NB4 (cell line): Measurements from ENCODE around the gene KRTAP19-2.

ENCODE experiments used
- MYC ChIP-seq: IDR thresholded peaks from 2 replicates; pipeline ENCODE4 v1.6.1; 2011; ENCODE audit warnings: low read depth, low read length
- POLR2A ChIP-seq: IDR thresholded peaks from 2 replicates; pipeline ENCODE4 v1.6.1; 2011; ENCODE audit warnings: mild to moderate bottlenecking; ENCODE audit not compliant: insufficient read length; ENCODE audit errors: extremely low read depth
- TF ChIP-seq, protein P1 (sequence below): IDR thresholded peaks from one replicate; pipeline ENCODE4 v1.5.1; 2012; ENCODE audit warnings: low read depth, low read length
- TF ChIP-seq, protein P2 (sequence below): IDR thresholded peaks from 2 replicates; pipeline ENCODE4 v1.6.1; 2011; ENCODE audit warnings: low read depth, low read length

DNA sequence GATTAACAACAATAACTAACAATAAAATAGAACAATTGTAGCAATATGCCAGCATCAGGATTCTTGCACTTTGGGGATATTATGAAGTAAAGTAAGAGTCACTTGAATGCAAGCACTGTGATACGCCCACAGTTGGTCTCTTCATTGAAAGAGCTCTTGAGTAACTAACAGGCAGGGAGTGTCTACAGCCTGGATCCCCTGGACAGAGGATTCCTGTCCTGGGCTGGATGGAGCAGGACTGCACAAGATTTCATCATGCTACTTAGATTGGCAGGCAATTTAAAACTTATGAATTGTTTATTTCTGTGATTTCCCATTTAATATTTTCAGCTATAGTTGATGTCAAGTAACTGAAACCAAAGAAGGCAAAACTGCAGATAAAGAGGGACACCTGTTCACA, 28.4 kb upstream of the KRTAP19-2 start:
- TF ChIP-seq, protein P1, sequence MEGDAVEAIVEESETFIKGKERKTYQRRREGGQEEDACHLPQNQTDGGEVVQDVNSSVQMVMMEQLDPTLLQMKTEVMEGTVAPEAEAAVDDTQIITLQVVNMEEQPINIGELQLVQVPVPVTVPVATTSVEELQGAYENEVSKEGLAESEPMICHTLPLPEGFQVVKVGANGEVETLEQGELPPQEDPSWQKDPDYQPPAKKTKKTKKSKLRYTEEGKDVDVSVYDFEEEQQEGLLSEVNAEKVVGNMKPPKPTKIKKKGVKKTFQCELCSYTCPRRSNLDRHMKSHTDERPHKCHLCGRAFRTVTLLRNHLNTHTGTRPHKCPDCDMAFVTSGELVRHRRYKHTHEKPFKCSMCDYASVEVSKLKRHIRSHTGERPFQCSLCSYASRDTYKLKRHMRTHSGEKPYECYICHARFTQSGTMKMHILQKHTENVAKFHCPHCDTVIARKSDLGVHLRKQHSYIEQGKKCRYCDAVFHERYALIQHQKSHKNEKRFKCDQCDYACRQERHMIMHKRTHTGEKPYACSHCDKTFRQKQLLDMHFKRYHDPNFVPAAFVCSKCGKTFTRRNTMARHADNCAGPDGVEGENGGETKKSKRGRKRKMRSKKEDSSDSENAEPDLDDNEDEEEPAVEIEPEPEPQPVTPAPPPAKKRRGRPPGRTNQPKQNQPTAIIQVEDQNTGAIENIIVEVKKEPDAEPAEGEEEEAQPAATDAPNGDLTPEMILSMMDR: no peak
- TF ChIP-seq POLR2A (no peak), MYC (no peak)
- TF ChIP-seq, protein P2, sequence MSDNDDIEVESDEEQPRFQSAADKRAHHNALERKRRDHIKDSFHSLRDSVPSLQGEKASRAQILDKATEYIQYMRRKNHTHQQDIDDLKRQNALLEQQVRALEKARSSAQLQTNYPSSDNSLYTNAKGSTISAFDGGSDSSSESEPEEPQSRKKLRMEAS: no peak
